ENCODE measurements around the gene CELA3A. TPM values are rescaled to one million over a fixed set of nuclear protein-coding genes. Genes with fewer than 3 reads are reported as not detected.

CELA3A gene
- total and polyA plus RNA-seq, 2 of the 8 experiments (the other 6 are each of a cell fraction or from before 2014, with no cell fraction given), result not detected

DNA sequence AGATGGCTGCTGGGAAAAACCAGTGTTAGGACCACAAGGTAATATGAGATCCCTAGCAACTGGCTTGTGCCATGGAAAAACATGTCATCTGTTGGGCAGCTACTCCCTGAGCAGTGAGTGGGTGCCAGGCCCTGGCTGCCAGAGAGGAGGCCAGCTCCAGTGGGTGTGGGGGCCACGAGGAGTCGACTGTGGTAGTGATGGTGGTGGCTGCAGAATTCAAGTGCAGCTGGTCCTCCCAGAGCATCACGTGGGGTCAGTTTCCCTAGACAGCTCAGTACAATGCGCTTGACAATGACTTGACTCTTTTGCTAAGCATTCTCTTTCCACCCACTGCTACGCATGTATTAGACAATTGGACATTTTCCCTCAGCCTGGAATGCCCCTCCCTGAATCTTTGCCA is 36.6 kb downstream of the CELA3A start (continued):
- TF ChIP-seq SIN3A (conservative IDR thresholded peaks at IDR 0.05 in 1 of 2, IDR thresholded peaks at IDR 0.05 in 1 of 2; ENCODE audit: low read depth in 1 of 2, low read length in 2 of 2), result no peak
- no peak for TF ChIP-seq TAF7 (optimal IDR thresholded peaks at IDR 0.05; ENCODE audit: borderline replicate concordance, low read depth, low read length)
- TF ChIP-seq BACH1 (IDR thresholded peaks at IDR 0.05; ENCODE audit: low read length), result no peak
